ENCODE data around the gene ARMC9. TPM values are rescaled to one million over a fixed set of nuclear protein-coding genes. Genes with fewer than 3 reads are reported as not detected.

ARMC9 gene
- total RNA-seq, 1 donor from 2014 or later: 178 TPM

GRCh38 chr2:231325826-231326225, 127.4 kb downstream of the ARMC9 start:
- Mint-ChIP-seq H3K36me3 (ENCODE audit: unreplicated experiment) (peaks cover 37% of the 10 kb centered on the region), H3K9me3 (ENCODE audit: unreplicated experiment) (no peaks in the 10 kb centered on the region), H3K4me1 (ENCODE audit: unreplicated experiment) (no peaks in the 10 kb centered on the region), H3K27ac (ENCODE audit: unreplicated experiment) (no peak overlapping the region), H3K4me3 (ENCODE audit: unreplicated experiment) (no peak overlapping the region), H3K27me3 (ENCODE audit: unreplicated experiment) (no peaks in the 10 kb centered on the region)
- no peak for TF ChIP-seq CTCF (IDR thresholded peaks at IDR 0.05)
- DNase-seq (ENCODE audit: extremely low spot score, unreplicated experiment): peak; percentile 75

- no peaks in the 10 kb centered on the region for H3K27me3 Mint-ChIP-seq (ENCODE audit: unreplicated experiment)
- no peak overlapping the region for H3K27ac Mint-ChIP-seq (ENCODE audit: unreplicated experiment)
- no peak for DNase-seq (ENCODE audit: extremely low spot score, unreplicated experiment)
- H3K36me3 Mint-ChIP-seq (ENCODE audit: unreplicated experiment): peaks cover 41% of the 10 kb centered on the region
- no peaks in the 10 kb centered on the region for H3K9me3 Mint-ChIP-seq (ENCODE audit: unreplicated experiment)
- H3K4me3 Mint-ChIP-seq (ENCODE audit: unreplicated experiment): no peak overlapping the region
- TF ChIP-seq CTCF (IDR thresholded peaks at IDR 0.05): no peak
- H3K4me1 Mint-ChIP-seq (ENCODE audit: unreplicated experiment): no peaks in the 10 kb centered on the region
Observed at GRCh38 chr2:231326404-231326803, 128.0 kb downstream of the ARMC9 start.

- Mint-ChIP-seq H3K36me3 (ENCODE audit: unreplicated experiment) (peaks cover 63% of the 10 kb centered on the region), H3K4me3 (ENCODE audit: unreplicated experiment) (no peak overlapping the region), H3K9me3 (ENCODE audit: unreplicated experiment) (no peaks in the 10 kb centered on the region), H3K27me3 (ENCODE audit: unreplicated experiment) (no peaks in the 10 kb centered on the region), H3K4me1 (ENCODE audit: unreplicated experiment) (peaks cover 8% of the 10 kb centered on the region), H3K27ac (ENCODE audit: unreplicated experiment) (no peak overlapping the region)
- no peak for TF ChIP-seq CTCF (IDR thresholded peaks at IDR 0.05)
- peak; percentile 72 for DNase-seq (ENCODE audit: extremely low spot score, unreplicated experiment)
Observed at GRCh38 chr2:231330311-231330710, 131.9 kb downstream of the ARMC9 start.

GRCh38 chr2:231331533-231331932, 133.1 kb downstream of the ARMC9 start:
- no peaks in the 10 kb centered on the region for H3K9me3 Mint-ChIP-seq (ENCODE audit: unreplicated experiment)
- no peaks in the 10 kb centered on the region for H3K27me3 Mint-ChIP-seq (ENCODE audit: unreplicated experiment)
- no peak overlapping the region for H3K4me3 Mint-ChIP-seq (ENCODE audit: unreplicated experiment)
- no peak overlapping the region for H3K27ac Mint-ChIP-seq (ENCODE audit: unreplicated experiment)
- no peak for TF ChIP-seq CTCF (IDR thresholded peaks at IDR 0.05)
- H3K4me1 Mint-ChIP-seq (ENCODE audit: unreplicated experiment): peaks cover 8% of the 10 kb centered on the region
- peaks cover 67% of the 10 kb centered on the region for H3K36me3 Mint-ChIP-seq (ENCODE audit: unreplicated experiment)
- DNase-seq (ENCODE audit: extremely low spot score, unreplicated experiment): no peak

GRCh38 chr2:231332388-231332787, 134.0 kb downstream of the ARMC9 start:
- Mint-ChIP-seq H3K9me3 (ENCODE audit: unreplicated experiment) (no peaks in the 10 kb centered on the region), H3K27me3 (ENCODE audit: unreplicated experiment) (no peaks in the 10 kb centered on the region), H3K4me3 (ENCODE audit: unreplicated experiment) (no peak overlapping the region), H3K27ac (ENCODE audit: unreplicated experiment) (no peak overlapping the region), H3K36me3 (ENCODE audit: unreplicated experiment) (peaks cover 63% of the 10 kb centered on the region), H3K4me1 (ENCODE audit: unreplicated experiment) (peaks cover 8% of the 10 kb centered on the region)
- no peak for DNase-seq (ENCODE audit: extremely low spot score, unreplicated experiment)
- no peak for TF ChIP-seq CTCF (IDR thresholded peaks at IDR 0.05)

Measured in osteocyte (in vitro differentiated cells).